NCI-H345 treated with DMSO at 0.1 percent for 48 hours (cell line): ENCODE measurements around the gene COL7A1.

Experiments used
- DNase-seq: peaks from one replicate; lab custom pipeline; 2025; ENCODE audit not compliant: unreplicated experiment; lab: John Stamatoyannopoulos, UW

The COL7A1 gene

GRCh38 chr3:48595075-48595525, at the start of gene COL7A1:
Gene COL7A1 (minus strand): TSS chr3:48595329. CDS start chr3:48595159, 170 bp downstream.
- no peak for DNase-seq

- no peak for DNase-seq
These were observed 47.5 kb upstream of the COL7A1 start for GRCh38 chr3:48642605-48643004.

GRCh38 chr3:48641396-48641795, 46.3 kb upstream of the COL7A1 start:
- no peak for DNase-seq

GRCh38 chr3:48639944-48640606, 44.9 kb upstream of the COL7A1 start:
- DNase-seq, result no peak

GRCh38 chr3:48637305-48637704, 42.2 kb upstream of the COL7A1 start:
- no peak for DNase-seq

- DNase-seq, result no peak
These were observed 41.1 kb upstream of the COL7A1 start for GRCh38 chr3:48636149-48636655.

- peak; percentile 39 for DNase-seq
These were observed 40.3 kb upstream of the COL7A1 start, which contains the start of gene SLC26A6 for GRCh38 chr3:48635222-48636021. Gene SLC26A6 (minus strand): TSS chr3:48635461. CDS start chr3:48635393, 68 bp downstream.

- peak; percentile 3 for DNase-seq
These were observed 39.6 kb upstream of the COL7A1 start for GRCh38 chr3:48634661-48635221.

GRCh38 chr3:48633743-48634142, 38.6 kb upstream of the COL7A1 start:
- no peak for DNase-seq

- DNase-seq, result no peak
These were observed 38.1 kb upstream of the COL7A1 start for GRCh38 chr3:48633256-48633655.

- DNase-seq, result no peak
These were observed 36.7 kb upstream of the COL7A1 start for GRCh38 chr3:48631516-48632448.

- DNase-seq, result no peak
These were observed 35.7 kb upstream of the COL7A1 start for GRCh38 chr3:48630833-48631232.

GRCh38 chr3:48630407-48630806, 35.3 kb upstream of the COL7A1 start:
- no peak for DNase-seq

- no peak for DNase-seq
These were observed 34.8 kb upstream of the COL7A1 start for GRCh38 chr3:48629894-48630293.

GRCh38 chr3:48628277-48629017, 33.3 kb upstream of the COL7A1 start:
- no peak for DNase-seq

- DNase-seq, result no peak
These were observed 30.5 kb upstream of the COL7A1 start for GRCh38 chr3:48625600-48625999.

GRCh38 chr3:48624767-48625166, 29.6 kb upstream of the COL7A1 start:
- no peak for DNase-seq

- DNase-seq, result peak; percentile 42
These were observed 28.9 kb upstream of the COL7A1 start for GRCh38 chr3:48623851-48624547.

GRCh38 chr3:48621461-48621869, 26.3 kb upstream of the COL7A1 start, which contains the start of gene TMEM89:
Gene TMEM89 (minus strand): TSS chr3:48621769. CDS start chr3:48621756, 13 bp downstream.
- no peak for DNase-seq
